WI38 (cell line): ENCODE data around the gene TMEM9.

Experiments
- H3K4me3 ChIP-seq: 2 replicates; pipeline ENCODE4 v1.5.1; 2011; ENCODE audit warnings: low read depth, mild to moderate bottlenecking, control low read depth, low read length
- TF ChIP-seq, protein P1 (sequence below): IDR thresholded peaks from 2 replicates; pipeline ENCODE4 v1.5.1; 2012; ENCODE audit warnings: low read depth, mild to moderate bottlenecking, control low read depth, low read length

TMEM9 gene

DNA sequence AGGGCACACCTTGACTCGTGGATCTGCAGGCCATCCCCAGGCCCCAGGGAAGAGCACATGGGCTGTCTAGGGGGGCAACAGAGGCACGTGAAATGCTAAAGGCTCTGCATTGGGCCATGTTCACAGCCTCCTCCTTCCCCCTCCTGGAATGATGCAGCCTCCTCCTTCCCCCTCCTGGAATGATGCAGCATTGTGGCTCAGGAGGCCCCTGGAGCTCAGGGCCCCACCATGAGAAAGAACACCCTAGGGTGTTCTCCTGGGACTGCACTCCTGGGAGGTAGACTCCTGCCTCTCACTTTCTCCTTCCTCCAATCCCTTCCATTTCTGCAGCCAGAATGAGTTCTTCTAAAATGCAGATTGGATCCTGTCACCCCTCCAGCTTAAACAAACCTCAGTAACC, 34.8 kb upstream of the TMEM9 start:
- H3K4me3 ChIP-seq, result no peak overlapping the region
- TF ChIP-seq, protein P1, sequence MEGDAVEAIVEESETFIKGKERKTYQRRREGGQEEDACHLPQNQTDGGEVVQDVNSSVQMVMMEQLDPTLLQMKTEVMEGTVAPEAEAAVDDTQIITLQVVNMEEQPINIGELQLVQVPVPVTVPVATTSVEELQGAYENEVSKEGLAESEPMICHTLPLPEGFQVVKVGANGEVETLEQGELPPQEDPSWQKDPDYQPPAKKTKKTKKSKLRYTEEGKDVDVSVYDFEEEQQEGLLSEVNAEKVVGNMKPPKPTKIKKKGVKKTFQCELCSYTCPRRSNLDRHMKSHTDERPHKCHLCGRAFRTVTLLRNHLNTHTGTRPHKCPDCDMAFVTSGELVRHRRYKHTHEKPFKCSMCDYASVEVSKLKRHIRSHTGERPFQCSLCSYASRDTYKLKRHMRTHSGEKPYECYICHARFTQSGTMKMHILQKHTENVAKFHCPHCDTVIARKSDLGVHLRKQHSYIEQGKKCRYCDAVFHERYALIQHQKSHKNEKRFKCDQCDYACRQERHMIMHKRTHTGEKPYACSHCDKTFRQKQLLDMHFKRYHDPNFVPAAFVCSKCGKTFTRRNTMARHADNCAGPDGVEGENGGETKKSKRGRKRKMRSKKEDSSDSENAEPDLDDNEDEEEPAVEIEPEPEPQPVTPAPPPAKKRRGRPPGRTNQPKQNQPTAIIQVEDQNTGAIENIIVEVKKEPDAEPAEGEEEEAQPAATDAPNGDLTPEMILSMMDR, result no peak

DNA sequence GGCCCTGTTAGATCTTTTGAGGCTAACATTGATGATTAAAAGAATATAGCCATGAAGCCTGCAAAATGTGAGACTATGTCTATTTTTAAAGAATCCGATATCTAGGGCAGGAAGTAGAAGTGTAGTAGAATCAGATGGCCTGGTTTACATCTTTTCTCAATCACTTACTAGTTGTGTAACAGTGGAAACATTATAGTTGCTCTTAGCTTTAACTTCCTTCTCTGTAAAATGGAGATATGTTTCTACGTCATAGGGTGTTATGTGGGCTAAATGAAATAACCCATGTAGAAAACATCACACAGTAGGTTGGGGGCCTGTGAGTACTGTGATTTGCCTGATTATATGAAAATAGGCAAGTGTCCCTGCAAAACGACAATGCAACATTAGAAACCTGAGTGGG, 31.9 kb upstream of the TMEM9 start:
- no peak overlapping the region for H3K4me3 ChIP-seq
- TF ChIP-seq, protein P1, result no peak

DNA sequence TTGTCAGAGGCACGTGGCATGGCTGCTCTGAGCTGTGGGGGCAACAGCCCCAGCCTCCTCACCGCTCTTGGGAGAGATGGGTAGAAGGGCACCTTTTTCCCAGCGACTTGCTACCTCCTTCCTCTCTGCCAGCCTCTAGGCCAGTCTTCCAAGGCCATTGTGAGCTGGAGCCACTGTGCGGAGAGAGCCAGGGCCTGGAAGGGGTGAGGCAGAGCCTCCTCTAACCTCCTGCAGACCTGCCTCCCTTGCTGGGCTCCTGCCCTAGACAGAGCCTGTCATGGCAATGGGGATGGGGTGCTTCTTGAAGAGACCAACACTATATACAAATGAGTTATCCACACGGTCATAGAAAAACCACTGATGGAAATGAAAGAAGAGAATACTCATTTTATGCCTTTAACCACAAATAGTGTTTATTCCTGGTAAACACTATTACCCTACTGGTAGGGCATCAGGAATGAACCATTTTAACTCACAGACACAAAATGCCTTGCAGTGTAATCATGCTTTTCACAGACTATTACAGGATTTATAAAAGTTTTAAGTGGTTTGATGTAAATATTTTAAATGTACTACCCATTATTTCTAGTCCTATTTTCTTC, 31.4 kb upstream of the TMEM9 start:
- H3K4me3 ChIP-seq, result no peak overlapping the region
- TF ChIP-seq, protein P1, result no peak

DNA sequence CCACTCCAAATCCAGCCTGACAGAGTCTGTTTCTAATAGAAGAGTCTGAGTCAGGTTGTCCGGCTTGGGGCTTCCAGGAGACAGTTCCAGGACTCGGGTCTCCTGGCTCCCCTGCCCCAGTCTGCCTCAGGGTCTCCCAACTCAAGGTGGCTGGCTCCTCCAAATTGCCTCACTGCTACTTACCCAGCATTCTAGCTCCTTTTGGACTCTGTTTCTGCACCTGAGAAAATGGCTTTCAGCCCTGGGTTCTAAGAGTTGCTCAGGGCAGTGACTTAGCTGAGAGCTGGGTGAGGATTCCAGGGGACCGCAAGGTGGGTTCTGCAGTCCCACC, 30.8 kb upstream of the TMEM9 start:
- TF ChIP-seq, protein P1, result no peak; the same call in 1 of the 2 replicates
- H3K4me3 ChIP-seq, result no peak overlapping the region

DNA sequence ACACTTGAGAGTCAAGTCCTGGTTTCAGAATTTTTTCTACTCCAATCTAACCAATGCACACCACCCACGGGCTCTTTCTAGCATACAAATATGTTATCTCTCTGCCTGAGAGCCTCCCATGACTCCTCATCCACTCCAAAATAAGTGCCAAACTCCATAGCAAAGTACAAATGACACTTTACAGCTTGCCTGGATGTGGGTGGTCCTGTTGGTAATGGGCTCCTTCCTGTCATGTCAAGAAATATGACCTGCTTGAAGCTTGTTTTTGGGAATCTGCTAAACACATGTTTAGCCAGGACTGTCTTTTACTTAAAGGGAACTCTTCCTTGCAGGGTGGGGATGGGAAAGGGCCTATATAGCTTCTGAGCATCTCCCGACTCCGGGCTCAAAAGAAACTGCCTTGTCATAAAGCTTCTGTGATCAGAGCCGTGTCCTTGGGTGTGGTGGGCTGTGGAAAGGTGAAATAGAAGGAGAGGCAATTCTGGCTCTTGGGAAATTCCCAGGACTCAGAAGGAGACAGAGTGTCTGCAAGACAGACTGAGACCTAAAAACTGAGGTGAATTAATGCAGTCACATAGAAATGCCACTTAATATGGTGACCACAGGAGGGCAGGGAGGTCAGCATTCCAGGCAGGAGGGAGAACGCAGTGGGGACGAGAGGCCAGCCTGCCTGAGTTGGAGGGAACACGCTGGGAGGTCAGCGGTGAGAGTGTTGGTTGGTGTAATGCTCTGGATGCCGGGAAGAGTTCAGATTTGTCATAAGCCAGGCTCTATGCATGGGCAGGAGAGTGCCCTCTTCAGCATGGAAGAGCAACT, 30.2 kb upstream of the TMEM9 start:
- no peak overlapping the region for H3K4me3 ChIP-seq

DNA sequence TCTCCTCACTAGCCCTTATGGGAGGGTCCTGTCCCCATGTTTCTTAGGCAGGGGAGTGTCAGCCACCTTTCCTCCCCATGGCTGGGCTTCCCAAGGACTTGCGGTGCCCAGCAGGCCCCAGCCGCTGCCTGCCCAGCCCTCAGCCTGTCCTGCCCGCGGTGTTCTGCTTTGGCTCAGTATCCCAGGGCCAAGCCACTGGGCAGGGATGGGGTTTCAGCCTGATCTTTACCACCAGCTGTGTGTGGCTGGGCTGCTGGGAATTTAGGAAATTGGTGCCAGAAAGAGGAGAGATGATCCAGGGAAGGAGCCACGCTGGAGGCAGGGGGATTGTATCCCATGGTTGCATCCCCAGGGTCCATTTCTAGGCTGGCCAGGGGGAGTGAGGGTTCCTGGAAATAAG, 29.5 kb upstream of the TMEM9 start:
- H3K4me3 ChIP-seq, result no peak overlapping the region
- TF ChIP-seq, protein P1, result no peak

More for the DNA sequence above, 30.2 kb upstream of the TMEM9 start:
- TF ChIP-seq, protein P1, result peak; percentile 53

DNA sequence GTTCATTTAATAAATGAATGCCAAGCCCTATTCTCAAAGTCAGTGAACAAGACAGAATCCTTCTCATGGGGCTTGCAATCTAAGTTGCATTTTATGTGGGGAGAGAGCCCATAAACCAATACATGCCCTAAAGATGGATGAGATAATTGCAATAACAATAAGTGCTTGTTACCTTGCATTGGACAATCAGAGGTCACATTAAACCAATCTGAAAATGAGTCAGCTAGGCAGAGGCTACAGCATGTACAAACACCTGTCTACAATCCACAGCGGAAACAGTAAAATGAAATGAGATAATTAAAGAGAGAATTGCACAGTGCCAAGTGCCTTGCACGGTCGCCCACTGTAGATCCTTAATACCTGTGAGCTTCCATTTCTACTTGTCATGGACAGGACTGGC, 28.9 kb upstream of the TMEM9 start:
- TF ChIP-seq, protein P1, result no peak
- H3K4me3 ChIP-seq, result no peak overlapping the region
